ENCODE data around the gene GATAD2B.
"Not testable (repeated sequence)": the region's sequence is repeated elsewhere in the genome, so short reads cannot be mapped to it uniquely, and the experiment has no call there.

GATAD2B gene

DNA sequence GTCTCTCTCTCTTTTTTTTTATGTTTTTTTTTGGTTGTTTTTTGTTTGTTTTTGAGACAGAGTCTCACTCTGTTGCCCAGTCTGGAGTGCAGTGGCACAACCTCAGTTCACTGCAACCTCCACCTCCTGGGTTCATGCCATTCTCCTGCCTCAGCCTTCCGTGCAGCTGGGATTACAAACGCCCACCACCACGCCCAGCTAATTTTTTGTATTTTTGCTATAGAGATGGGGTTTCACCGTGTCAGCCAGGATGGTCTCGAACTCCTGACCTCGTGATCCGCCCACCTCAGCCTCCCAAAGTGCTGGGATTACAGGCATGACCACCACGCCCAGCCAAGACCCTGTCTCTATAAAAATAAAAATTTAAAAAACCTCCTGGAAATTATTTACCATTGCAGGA lies 88.8 kb downstream of the GATAD2B start:
- DNase-seq (ENCODE audit: low read depth) = not testable (repeated sequence)

GRCh38 chr1:153833171-153833570 lies 89.6 kb downstream of the GATAD2B start:
- no peak for DNase-seq (ENCODE audit: low read depth)

- DNase-seq (ENCODE audit: low read depth) = no peak
Measured at GRCh38 chr1:153832293-153832692, 90.5 kb downstream of the GATAD2B start.

- no peak for DNase-seq (ENCODE audit: low read depth)
Measured at GRCh38 chr1:153831026-153831425, 91.7 kb downstream of the GATAD2B start.

GRCh38 chr1:153827168-153827964 lies 95.4 kb downstream of the GATAD2B start:
- no peak for DNase-seq (ENCODE audit: low read depth)

DNA sequence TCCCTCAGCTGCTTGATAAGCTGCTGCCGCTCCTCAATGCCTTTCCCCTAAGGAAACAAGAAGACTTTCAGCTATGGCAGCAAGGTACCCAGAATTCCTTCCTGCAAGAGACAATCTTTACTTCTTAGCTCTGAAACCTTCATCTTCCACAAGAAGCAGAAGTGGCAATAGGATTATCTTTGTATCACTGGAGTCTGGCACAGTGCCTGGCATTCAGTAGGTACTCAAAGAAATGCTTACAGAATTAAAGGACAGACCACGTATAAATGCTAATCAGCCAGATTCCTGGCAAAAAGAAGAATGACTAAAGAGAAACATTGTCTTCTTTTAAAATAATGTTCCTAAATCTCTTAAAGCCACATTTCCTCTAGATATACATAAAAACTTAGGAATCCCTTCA lies 103.9 kb downstream of the GATAD2B start:
- no peak for DNase-seq (ENCODE audit: low read depth)

DNA sequence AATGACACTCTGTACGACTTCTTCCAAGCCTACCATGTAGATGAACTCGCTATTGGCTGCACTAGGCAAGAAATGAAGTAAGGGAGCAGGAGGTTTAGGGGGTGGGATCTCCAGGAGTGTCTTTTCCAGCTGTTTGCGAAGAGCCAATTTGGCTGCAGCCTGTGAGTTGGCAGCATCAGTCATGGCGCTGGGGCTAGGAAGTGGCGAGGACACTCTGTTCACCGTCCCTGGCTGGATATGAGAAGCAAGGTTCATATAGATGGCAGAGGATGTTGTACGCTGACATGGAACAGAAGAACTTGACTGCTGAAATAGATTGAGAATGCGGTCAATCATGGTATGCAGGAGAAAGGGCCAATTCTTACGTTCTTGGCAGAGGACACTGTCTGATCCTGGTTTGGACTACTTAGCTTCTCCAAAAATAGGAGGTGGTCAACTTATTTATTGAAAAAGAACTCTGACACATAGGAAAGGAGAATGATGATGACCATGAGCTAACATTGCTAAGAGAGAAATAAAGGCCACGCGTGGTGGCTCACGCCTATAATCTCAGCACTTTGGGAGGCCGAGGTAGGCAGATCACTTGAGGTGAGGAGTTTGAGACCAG lies 106.4 kb downstream of the GATAD2B start:
- DNase-seq (ENCODE audit: low read depth) = no peak

DNA sequence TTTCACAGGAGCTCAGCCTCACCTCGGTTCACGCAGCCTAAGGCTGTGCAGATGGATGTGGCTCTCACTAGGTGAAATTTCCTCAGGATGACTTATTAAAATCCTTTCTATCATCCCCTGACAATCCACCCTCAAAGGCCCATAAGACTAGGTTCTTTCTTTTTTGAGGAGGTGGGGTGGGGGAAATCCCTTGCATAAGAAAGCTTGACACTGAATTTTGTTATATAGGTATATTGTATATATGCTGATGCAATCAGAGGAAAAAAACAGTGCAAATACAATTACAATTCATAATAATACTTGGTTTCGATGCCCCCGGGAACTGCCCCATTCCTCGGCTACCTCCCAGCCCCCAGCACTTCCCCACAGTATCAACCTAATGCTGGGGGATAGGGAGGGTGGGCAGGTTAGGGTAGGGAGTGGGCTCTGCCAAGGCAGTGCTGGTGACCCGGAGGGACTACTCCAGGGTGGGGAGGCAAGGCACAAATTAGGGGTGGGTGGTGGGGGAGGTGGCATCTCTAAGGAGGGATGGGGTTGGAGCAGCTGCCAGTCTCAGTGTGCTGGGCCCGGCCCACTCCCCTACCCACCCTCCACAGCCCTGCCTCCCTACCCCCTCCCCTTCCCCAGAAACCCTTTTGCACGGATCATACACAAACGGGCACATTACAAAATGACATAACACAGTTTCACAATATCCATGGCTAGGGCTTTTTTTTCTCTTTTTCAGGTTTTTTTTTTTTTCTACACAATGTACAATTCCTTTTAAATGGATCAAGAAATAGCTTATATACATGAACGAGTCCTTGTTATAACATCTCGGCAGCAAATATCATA lies 116.7 kb downstream of the GATAD2B start:
- DNase-seq (ENCODE audit: low read depth) = no peak

DNA sequence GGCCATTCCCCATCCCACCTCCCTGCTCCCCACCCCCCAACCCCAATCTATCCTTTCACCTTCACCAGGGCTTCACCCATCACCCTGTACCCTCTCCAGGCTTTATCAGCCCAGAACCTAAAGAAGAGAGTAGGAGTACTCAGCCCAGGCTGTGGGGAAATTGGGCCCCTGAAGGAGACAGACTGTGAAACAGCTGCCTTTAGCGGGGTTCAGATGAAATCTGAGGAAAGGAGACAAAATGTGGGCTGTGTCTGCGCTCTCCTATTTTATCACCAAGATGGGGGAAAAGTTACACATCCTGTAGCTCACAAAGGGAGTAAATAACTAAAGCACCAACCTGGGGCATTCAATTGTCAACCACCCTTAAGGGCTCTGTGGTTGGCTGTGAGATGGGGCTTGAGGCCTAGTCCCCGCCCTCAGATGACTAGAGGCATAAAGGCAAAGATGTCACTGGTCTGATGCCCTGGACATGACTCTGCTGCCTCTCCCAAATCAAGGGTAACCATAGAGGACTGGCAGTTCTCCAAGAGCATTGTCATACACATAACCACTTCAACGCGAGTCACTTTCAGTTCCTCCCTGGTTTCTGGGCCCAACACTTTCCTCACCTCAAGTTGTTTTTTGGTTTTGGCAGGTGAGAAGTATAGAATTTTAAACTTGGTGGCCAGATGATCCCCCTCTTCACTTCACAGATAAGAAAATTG lies 117.6 kb downstream of the GATAD2B start:
- DNase-seq (ENCODE audit: low read depth) = no peak

DNA sequence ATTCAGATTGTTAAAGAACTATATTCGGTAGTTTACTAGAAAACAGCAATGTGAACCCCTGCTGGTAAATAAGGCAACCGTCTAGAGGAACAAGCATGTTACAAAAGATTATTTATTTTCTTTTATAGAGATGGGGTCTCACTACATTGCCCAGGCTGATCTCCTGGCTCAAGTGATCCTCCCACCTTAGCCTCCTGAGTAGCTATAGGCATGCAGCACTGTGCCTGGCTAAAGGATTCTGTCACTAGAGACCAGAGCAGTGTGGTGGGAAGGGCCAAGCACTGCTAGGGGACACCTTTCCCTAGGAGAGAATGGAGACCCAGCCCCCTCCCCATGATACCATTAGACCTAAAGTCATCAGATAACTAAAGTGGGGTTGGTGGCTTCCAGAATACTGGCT lies 118.7 kb downstream of the GATAD2B start:
- no peak for DNase-seq (ENCODE audit: low read depth)

DNA sequence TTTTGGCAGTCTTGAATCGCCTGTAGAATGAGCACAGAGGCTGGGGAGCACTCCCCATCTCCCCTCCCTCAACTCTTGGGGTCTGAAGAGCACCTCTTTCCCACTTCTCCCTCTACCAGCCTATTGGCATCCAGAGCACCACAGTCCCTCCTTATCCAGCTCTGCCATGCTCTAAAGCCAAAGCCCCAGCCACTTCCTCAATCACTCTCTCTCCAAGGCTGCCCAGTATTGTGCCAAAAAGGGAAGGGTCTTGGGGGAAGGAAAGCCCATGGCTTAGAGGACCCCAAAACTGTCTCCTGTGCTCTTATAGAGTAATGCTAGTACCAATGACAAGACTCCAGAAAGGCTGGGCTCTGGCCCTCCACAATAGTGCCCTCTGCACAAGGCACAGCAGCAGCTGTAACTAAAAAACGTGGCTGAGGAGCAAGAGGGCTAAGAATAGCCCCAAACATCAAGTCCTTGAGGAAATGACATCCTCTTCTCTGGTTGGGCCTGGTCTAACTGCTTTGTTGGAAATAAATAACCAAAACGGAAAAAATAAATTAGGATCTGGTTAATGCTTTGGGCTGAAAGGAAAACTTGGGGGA lies 119.2 kb downstream of the GATAD2B start:
- no peak for DNase-seq (ENCODE audit: low read depth)

DNA sequence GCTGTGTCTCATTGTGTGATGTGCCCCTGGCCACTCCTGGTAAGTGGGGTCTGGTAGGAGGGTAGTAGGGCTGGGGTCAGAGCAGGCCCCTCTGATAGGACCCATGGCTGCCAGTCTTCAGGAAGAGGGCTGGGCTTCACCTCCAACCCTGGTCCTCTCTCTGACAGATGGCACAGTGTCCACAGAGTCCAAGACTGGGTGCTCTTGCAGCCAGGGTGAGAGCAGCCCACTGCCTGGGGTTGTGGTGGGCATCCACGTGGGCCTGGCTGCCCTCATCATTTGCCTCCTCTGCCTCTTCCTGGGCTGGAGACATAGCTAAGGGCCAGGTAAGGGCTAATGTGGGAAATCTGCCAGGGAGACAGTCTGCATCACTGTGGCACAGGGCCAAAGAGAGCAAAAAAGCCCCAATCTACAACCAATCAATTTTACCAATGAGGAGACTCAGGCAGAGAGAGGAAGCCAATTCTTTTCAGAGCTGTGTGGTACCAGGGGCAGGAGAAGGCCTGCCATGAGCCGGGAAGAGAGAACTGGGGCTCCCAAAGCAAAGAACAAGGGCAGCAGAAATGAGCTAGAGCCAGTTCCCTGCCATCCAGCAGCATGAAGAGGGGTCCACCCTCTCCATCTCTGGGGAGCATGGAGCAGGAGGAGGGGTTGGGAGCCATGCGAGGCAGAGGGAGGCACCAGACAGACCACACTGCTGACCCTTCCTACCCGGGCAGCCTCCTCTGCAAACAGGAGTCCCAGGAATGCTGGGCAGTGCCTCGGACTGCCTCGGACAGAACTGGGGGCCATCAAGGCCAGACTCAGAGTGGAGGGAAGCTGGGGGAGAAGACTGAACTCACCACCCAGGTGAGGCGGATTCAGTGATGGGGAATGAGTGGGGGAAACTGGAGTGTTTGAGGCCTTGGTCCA lies 120.7 kb downstream of the GATAD2B start:
- DNase-seq (ENCODE audit: low read depth) = no peak

- DNase-seq (ENCODE audit: low read depth) = no peak
Measured at GRCh38 chr1:153801028-153801625, 121.6 kb downstream of the GATAD2B start.

DNA sequence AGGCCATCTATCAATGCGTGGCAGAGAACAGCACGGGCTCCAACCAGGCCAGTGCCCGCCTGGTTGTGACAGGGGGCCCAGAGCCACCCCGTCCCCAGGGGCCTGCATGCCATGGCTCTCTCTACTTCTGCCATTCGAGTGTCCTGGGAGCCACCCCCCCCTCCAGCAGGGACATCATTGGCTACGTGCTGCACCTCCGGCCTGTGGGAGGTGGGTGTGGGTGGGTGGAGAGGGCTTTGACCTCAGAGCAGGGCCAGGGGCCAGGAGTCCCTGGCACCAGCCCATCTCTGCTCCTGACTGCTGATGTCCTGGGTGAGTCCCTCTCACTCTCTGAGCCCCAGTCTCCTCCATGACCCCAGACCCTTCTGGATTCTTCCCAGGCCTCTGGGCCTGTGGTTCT lies 122.3 kb downstream of the GATAD2B start:
- no peak for DNase-seq (ENCODE audit: low read depth)

DNA sequence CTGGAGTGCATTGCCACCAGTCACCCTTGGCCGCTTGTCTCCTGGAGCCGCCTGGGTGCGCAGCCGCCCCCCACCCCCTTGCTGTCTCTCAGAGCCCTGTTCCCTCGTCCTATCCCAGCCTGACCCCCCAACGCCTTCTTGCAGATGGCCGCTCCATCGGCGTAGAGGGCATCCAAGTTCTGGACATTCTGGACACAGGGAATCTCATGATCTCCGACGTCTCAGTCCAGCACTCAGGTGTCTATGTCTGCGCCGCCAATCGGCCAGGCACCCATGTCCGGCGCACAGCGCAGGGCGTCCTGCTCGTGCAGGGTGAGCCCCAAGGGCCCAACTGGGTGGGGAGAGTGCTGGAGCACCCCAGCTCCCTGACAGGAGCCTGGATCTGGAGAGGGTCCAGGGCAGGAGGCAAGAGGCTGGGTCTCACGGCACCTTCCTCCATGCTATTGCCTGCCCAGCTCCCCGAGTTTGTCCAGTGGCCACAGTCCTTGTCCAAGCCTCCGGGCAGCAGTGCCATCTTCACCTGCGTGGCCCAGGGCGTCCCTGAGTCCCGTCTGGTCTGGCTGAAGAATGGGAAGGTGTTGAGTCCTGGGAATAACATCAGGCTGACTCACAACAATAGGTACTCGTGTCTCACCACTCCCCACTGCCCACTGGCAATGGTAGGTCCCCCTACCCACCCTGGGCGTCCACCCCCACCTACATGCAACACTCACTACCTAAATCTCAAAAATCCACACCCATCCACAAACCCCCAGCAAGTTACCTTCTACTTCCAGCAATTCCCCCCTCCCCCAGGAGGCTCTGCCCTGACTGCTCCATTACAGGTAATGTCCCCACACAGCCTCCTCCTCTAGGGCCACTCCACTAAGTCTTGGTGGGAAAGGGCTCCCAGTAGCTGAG lies 123.0 kb downstream of the GATAD2B start:
- no peak for DNase-seq (ENCODE audit: low read depth)

- no peak for DNase-seq (ENCODE audit: low read depth)
Measured at GRCh38 chr1:153799016-153799415, 123.8 kb downstream of the GATAD2B start.

GRCh38 chr1:153798468-153798780 lies 124.3 kb downstream of the GATAD2B start:
- DNase-seq (ENCODE audit: low read depth) = no peak

DNA sequence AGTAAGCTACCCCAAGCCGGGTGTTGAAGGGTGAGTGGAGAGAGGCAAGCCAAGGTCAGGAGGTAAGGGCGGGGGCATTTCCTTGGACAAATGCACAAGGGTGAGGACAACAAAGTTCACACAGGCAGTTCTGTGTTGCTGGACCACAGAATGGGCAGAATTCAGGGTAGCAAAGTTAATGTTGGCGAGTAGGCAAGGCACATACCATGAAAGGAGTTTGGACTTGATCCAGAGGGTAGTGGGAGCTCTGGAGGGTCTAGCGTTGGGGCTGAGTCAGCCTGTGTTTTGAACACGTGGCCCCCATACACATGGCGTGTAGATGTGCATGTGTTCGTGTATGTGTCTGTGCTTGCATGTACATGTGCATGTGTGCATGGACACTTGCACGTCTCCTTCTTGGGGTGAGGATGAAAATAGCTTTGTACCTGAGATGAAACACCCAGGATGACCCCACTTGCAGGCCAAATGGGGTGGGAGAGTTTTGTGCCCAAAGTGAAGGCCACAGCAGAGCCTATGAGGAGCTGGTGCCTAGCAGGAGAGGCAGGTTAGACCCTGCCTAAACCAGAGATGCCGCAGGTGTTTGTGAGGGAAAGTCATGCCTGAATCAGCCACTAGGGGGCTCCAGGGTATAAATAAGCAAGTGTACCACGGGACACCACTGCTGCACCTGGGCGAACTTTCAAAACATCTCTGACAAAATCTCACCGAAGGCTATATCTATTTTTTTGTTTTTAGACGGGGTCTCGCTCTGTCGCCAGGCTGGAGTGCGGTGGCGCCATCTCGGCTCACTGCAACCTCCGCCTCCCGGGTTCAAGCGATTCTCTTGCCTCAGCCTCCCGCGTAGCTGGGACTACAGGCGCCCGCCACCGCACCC lies 125.7 kb downstream of the GATAD2B start:
- peak; percentile 60 for DNase-seq (ENCODE audit: low read depth)
